Astrocyte (in vitro differentiated cells and primary cell): ENCODE data around the gene NOX4.
"Not testable (repeated sequence)": the region's sequence is repeated elsewhere in the genome, so short reads cannot be mapped to it uniquely, and the experiment has no call there.

Experiments
- EZH2 ChIP-seq: IDR thresholded peaks from 2 replicates; pipeline ENCODE4 v1.6.1; 2012; ENCODE audit warnings: mild to moderate bottlenecking, low read length, inconsistent platforms; ENCODE audit not compliant: insufficient read depth
- TF ChIP-seq, protein P1 (sequence below): IDR thresholded peaks from 2 replicates; pipeline ENCODE4 v1.5.1; 2011; ENCODE audit warnings: low read depth, mild to moderate bottlenecking, inconsistent platforms, low read length, moderate library complexity; ENCODE audit not compliant: insufficient read depth

- TF ChIP-seq, protein P1, sequence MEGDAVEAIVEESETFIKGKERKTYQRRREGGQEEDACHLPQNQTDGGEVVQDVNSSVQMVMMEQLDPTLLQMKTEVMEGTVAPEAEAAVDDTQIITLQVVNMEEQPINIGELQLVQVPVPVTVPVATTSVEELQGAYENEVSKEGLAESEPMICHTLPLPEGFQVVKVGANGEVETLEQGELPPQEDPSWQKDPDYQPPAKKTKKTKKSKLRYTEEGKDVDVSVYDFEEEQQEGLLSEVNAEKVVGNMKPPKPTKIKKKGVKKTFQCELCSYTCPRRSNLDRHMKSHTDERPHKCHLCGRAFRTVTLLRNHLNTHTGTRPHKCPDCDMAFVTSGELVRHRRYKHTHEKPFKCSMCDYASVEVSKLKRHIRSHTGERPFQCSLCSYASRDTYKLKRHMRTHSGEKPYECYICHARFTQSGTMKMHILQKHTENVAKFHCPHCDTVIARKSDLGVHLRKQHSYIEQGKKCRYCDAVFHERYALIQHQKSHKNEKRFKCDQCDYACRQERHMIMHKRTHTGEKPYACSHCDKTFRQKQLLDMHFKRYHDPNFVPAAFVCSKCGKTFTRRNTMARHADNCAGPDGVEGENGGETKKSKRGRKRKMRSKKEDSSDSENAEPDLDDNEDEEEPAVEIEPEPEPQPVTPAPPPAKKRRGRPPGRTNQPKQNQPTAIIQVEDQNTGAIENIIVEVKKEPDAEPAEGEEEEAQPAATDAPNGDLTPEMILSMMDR, result not testable (repeated sequence)
- not testable (repeated sequence) for TF ChIP-seq EZH2
Measured at GRCh38 chr11:89308272-89308671, 182.9 kb downstream of the NOX4 start.
